HG03565 (cell line): ENCODE results near the gene HLA-C.
"Not testable (repeated sequence)": the region's sequence is repeated elsewhere in the genome, so short reads cannot be mapped to it uniquely, and the experiment has no call there.

Source experiments
- ATAC-seq: cut with Tn5 transposase; IDR thresholded peaks from one replicate; pipeline ENCODE4 v1.9.1; 2021; ENCODE audit warnings: mild to moderate bottlenecking, moderate library complexity; ENCODE audit not compliant: unreplicated experiment

HLA-C gene

DNA sequence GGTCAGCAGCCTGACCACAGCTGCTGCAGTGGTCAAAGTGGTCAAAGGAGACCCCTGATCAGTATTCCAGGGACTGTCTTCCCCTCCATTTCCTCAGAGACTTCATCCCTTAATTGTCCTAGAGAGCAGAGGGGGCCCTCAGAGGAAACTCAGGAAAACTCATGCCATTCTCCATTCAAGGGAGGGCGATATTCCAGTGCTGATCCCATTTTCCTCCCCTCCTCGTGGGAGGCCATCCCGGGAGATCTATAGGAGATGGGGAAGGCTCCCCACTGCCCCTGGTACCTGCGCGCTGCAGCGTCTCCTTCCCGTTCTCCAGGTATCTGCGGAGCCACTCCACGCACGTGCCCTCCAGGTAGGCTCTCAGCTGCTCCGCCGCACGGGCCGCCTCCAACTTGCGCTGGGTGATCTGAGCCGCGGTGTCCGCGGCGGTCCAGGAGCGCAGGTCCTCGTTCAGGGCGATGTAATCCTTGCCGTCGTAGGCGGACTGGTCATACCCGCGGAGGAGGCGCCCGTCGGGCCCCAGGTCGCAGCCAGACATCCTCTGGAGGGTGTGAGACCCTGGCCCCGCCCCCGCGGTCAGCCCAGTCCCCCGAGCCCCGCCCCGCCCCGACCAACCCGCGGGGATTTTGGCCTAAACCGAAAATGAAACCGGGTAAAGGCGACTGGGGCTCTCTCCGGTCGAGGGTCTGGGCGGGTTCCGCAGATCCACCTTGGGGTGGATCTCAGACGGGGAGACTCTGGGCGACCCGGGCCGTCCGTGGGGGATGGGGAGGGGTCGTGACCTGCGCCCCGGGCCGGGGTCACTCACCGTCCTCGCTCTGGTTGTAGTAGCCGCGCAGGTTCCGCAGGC, 878 bp downstream of the HLA-C start:
- no peak for ATAC-seq

DNA sequence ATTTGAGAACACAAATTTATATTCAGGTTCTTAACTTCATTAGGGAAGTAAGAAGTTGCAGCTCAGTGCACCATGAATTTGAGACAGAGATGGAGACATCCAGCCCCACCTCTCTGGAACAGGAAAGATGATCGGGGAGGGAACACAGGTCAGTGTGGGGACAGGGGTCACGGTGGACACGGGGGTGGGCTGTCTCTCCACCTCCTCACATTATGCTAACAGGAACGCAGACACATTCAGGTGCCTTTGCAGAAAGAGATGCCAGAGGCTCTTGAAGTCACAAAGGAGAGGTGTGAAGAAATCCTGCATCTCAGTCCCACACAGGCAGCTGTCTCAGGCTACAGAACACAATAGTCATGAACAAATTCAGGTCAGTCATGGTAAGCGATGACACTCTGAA, 3.1 kb downstream of the HLA-C start:
- ATAC-seq, result no peak

DNA sequence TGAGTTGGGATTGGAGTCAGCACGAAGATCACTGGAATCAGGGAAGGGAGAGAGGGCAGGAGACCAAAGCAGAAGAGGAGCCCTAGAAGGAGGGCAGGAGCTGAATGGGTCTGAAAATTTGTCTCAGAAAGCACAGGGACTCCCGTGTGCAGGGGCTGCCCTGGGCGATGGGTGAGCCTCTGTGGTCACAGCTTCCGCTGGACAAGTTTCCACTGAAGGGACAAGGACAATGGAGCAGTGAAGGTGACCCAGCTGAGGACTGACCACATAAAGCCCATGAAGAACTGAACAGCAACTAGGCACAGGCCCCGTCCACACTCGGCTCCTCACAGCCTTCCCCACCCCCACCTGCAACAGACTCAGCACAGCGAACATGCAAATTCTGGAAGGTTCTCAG, 3.5 kb downstream of the HLA-C start:
- no peak for ATAC-seq

DNA sequence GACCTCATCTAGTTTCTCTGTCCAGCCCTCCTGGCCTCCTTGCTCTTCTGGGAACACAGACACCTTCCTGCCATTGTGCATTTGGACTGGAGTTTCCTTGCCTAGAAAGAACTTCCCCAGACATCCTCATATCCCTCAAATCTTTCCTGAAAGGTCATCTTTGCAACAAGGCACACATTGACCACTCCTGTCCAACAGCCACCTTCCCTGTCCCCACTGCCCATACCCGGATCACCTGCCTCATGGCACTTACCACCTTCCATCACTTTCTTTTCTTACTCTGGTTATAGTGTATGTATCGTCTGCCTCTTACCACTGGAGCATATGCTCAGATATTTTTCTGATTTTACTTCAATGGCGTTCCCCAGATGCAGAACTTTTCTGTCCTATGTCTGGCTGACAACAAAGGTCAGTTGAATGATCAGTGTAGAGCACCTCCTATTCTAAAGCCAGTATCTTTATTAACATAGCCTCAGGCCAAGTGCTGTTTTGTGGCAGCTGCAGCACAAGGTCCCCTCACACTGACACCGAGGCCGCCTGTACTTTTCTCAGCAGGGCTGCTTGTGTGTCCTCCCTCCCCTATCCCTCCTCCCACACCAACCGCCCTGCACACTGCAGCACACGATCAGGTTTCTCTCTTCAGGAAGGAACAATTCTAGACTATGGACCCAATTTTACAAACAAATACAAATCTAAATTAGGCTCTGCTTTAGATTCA, 4.1 kb downstream of the HLA-C start:
- ATAC-seq, result no peak

DNA sequence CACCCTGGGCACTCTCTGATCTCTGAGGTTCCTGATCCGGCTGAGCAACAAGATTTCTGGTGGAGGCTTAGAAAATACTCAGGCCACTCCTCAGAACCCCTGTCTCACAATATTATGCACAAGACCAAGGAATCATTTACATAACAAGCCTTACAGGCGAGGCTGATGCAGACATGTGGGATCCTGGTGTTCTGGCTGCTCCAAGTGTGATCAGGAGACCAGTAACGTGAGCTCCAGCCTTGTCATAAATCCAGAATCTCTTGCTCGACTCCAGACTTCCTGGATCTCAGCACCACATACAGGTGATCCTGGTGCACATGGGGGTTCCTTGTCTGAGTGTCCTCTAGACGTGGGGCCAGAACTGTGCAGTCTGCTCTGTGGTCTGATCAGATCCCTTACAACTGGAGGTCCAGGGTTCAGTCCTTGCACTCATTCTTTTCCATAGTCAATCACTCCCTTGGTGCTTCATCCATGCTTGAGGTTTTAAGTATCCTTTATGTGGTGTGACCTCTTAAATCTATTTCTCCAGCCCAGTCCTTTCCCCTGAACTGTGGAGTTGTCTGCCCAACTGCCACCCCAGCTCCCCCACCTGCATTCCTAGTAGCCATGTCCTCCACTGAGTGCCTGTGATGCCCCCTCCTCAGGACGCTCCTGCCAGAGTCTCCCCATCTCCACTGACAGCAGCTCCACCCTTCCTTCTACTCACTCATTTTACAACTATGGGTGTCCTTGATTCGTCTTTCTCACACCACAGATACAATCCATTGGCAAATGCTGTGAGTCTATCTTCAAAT, 5.1 kb downstream of the HLA-C start:
- no peak for ATAC-seq

DNA sequence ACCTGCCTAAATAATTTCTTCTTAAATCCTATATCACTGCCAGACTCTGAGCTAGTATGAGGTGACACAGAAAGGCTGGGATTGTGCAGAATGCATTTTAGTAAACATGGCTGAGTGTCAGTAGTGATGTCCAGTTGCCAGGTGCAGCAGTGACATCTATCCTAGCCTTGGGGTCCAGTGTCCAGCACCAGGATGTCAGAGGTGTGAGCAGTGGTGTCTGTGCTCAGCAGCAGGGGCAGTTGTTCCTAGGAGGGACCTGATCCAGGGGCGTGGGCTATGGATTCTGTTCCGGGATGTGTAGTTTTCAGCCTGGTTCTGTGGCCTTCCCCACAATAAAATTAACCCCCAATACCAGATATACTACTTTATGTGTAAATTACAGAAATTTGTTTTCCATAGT, 6.0 kb downstream of the HLA-C start:
- no peak for ATAC-seq

DNA sequence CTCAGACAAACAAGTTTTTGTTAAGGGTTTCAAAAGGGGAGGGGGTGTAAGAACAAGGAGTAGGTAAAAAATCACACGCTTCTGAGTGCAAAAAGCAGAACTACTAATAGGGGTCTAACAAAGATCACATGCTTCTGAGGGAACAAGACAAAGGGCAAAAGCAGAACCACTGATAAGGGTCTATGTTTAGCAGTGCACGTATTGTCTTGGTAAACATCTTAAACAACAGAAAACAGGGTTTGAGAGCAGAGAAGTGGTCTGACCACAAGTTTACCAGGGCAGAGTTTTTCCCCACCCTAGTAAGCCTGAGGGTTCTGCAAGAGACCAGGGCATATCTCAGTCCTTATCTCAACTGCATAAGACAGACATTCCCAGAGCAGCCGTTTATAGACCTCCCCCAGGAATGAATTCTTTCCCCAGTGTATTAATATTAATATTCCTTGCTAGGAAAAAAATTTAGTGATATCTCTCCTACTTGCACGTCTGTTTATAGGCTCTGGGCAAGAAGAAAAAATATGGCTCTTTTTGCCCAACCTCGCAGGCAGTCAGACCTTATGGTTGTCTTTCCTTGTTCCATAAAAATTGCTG, 8.5 kb downstream of the HLA-C start:
- ATAC-seq, result not testable (repeated sequence)

DNA sequence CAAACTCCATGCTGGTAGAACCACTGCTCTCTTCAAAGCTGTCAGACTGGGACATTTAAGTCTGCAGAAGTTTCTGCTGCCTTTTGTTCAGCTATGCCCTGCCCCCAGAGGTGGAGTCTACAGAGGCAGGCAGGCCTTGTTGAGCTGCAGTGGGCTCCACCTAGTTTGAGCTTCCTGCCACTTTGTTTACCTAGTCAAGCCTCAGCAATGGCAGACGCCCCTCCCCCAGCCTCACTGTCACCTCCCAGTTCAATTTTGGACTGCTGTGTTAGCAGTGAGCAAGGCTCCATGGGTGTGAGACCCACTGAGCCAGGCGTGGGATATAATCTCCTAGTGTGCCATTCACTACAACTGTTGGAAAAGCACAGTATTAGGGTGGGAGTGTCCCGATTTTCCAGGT, 11.9 kb downstream of the HLA-C start:
- not testable (repeated sequence) for ATAC-seq

DNA sequence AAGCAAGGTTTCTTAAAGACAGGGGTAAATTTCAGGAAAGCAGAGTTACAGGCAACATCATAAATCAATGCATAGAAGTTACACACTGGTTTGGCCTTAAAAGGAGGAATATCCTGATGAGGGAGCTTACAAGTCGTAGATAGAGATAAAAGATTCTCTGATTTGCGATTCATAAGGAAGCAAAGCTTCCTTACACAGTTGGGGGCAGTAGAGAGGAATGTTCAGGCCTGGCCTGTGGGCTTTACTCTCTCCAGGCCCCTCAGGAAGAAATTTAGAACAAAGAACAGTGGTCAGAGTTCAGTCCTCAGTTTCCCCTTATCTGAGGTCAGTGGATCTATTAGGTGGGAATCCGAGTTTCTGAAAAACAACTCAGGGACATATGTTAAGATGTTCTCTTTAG, 19.3 kb downstream of the HLA-C start:
- ATAC-seq, result no peak

DNA sequence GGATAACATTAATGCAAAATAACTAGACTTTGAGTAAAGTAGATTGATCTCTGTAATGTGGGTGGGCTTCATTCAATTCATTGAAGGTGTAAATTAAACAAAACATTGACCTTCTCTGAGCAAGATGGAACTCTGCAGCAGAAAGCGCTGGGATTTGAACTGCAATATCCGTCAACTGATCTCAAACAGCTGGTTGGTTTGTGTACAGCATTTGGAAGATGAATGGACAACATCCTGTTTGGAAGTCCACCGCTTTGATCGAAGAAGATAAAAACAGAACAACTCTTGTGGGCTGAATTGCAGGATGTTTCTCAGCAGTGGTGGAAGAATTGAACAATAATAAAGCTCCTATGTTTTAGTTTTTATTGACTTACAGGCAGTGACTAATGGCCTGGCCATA, 20.6 kb downstream of the HLA-C start:
- ATAC-seq, result no peak

DNA sequence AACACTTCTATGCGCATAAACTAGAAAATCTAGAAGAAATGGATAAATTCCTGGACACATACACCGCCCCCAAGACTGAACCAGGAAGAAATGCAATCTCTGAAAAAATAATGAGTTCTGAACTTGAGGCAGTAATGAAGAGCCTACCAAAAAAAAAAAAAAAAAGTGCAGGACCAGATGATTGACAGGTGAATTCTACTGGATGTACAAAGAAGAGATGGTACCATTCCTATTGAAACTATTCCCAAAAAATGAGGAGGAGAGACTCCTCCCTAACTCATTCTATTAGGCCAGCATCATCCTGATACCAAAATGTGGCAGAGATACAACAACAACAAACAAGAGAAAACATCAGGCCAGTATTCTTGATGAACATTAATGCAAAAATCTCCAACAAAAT, 22.7 kb downstream of the HLA-C start:
- no peak for ATAC-seq

DNA sequence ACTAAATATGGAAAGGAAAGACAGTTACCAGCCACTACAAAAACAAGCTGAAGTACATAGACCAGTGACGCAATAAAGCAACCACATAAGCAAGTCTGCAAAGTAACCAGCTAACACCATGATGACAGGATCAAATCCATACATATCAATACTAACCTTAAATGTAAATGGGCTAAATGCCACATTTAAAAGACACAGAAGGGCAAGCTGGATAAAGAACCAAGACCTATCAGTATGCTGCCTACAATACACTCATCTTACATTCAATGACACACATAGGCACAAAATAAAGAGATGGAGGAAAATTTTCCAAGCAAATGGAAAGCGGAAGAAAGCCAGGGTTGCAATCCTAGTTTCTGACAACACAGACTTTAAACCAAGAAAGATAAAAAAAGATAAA, 24.1 kb downstream of the HLA-C start:
- no peak for ATAC-seq

DNA sequence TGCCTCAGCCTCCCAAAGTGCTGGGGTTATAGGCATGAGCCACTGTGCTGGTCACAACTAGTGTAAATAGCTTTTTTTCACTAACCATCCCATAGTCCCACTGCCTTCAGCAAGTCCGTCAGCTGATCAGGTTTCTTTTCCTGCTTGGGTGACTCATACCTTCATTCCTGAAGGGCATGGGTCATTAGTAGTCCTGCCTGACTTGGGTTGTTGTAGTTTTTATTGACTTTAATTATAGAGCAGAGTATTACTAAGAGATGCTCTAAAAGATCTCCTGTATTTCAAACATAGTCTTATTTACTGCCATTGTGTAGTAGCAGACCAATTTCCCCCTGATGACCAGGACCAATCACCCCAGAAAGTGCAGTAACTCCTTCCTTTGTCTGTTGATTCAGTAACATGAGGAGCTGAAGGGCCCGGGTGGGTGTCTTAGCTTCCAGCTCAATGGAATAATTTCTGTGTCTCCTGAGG, 25.8 kb downstream of the HLA-C start:
- ATAC-seq, result no peak

DNA sequence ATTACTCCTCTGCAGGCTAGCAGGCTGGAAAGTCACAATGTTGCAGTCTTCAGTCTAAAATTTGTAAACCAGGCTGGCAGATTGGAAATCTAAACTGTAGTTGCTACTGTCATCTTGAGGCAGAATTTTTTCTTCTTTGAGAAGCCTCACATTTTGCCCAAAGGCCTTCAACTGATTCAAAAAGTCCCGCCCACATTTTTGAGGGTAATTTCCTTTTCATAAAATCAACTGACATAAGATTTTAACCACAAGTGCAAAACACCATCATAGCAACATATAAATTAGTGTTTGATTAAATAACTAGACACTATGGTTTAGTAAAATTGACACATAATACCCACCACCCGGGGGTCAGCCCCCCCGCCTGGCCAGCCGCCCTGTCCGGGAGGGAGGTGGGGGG, 28.4 kb downstream of the HLA-C start:
- no peak for ATAC-seq

DNA sequence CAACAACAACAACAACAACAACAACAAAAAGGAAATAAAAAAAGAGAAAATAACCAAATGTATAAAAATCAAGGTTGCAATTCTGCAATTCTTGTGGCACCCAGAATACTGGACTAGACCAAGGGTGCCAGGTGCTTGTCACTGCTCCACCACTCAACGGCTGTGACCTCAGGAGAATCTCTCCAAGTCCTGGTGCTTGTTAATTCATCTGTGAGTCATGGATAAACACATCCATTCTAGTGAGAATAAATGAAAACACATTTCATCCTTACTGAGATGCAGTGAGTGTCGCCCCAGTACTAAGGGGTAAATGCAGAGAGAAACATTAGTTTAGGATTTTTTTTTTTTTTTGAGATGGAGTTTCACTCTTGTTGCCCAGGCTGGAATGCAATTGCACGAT, 32.0 kb downstream of the HLA-C start:
- no peak for ATAC-seq

DNA sequence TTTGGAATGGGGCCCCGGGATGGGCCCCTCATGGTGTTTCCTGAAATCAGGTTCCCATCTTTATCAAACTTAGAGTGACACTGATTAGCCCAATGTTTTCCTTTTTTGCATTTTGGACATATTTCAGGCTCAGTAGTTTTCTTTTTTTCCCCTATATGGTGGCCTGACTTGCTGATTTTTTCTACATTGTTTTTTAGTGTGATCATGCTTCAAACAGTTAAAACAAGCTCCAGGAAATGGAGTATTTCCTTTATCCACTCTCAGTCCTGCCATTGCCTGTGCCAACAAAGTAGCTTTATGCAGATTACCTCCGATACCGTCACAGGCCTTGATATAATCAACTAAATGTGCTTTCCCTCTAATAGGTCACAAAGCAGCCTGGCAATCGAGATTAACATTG, 37.8 kb downstream of the HLA-C start:
- not testable (repeated sequence) for ATAC-seq

DNA sequence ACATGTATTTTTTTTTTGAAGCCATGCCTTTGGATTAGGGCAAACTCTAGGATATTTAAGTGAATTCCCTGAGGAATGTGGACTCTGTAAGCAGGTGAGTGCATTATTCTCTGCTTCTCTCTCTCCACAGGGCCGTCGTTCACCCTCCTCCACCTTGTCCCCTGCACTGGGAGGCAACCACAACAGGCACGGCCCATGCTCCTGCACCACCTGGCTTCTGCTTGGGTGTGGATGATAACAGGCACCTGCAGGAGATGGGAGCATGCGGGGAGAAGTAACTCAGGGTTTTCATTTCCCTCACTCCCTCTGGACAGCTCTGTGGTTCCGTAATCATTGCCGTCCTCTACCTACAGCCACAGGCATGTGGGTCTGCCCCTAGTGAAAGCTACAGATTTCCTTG, 43.4 kb downstream of the HLA-C start:
- ATAC-seq, result no peak

DNA sequence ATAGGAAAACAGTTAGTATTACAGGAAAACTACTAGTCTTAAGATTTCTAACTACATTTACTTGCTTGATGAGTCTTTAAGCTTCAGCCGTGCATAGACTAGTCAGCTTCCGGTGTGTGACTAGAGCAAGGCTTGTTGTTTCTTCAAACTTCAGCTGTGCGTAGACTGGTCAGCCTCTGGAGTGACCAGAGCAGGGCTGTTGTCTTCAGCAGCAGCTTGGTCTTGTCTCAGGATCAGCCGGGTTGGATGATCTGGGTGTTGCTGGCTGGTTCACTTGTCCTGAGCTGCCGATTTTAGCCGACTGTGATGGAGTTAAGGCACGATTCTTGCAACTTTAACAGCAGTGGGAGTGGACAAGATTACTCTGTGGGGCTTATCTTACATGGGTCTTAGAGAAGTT, 44.7 kb downstream of the HLA-C start:
- ATAC-seq, result no peak

DNA sequence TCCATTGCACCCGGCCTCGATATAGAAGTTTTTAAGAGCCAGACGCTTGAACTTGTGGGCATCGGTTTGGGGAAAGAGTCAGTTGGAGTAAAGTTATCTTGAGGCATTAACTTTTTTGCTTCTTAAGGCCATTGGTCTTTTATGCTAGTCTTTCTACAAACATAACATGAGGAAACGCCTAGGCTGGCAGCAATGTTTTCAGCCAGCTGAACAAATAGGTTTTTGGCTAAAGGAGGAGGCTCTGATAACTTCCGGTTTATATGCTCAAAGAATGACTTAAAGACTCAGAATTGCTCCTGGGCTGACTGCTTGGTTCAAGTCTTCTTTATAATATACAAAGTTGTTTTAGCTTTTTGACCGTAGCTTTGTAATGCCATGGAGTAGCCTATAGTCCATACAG, 46.2 kb downstream of the HLA-C start:
- ATAC-seq, result no peak

DNA sequence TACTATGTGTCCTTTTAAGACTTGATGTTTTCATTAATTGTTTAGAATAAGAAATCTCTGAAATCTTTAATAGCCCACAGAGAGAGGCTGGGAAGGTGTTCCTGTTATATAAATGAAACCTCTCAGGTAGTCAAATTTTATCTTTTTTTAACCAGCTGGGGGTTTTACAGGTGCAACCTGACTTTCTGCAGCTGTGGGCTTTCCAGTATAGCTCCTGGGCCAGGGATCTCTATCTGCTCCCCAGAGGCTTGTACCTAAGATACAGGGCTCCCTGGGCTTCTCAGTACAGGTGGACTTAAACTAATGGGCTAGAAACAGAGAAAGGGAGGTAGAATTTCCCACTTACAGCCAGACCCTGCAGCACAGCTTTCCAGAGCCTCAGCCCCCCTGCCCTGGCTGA, 49.4 kb downstream of the HLA-C start:
- no peak for ATAC-seq
